ENCODE results near the gene ZNF543.

Gene ZNF543

GRCh38 chr19:57377498-57378146 is 57.4 kb downstream of the ZNF543 start:
- DNase-seq (ENCODE audit: low spot score in 2 of 2) (no peak), ATAC-seq (ENCODE audit: low read depth) (no peak)
- Mint-ChIP-seq H3K27me3 (no peaks in the 10 kb centered on the region), H3K9me3 (peaks cover 25% of the 10 kb centered on the region), H3K36me3 (peaks cover 57% of the 10 kb centered on the region), H3K4me1 (no peaks in the 10 kb centered on the region), H3K27ac (no peak overlapping the region), H3K4me3 (no peak overlapping the region)
